Hematopoietic multipotent progenitor cell treated with erythropoietin and hydrocortisone succinate and interleukin-3 and kit ligand, for 4 days (in vitro differentiated cells): Measurements from ENCODE around the gene TNRC6B.
A peak's percentile ranks its signal among the peaks of the same experiment; 100 is the strongest.
"Not testable (repeated sequence)": the region's sequence is repeated elsewhere in the genome, so short reads cannot be mapped to it uniquely, and the experiment has no call there.

Experiments used
- DNase-seq: peaks from one replicate; pipeline ENCODE4 v3.0.0-alpha.2; 2015

Gene TNRC6B

DNA sequence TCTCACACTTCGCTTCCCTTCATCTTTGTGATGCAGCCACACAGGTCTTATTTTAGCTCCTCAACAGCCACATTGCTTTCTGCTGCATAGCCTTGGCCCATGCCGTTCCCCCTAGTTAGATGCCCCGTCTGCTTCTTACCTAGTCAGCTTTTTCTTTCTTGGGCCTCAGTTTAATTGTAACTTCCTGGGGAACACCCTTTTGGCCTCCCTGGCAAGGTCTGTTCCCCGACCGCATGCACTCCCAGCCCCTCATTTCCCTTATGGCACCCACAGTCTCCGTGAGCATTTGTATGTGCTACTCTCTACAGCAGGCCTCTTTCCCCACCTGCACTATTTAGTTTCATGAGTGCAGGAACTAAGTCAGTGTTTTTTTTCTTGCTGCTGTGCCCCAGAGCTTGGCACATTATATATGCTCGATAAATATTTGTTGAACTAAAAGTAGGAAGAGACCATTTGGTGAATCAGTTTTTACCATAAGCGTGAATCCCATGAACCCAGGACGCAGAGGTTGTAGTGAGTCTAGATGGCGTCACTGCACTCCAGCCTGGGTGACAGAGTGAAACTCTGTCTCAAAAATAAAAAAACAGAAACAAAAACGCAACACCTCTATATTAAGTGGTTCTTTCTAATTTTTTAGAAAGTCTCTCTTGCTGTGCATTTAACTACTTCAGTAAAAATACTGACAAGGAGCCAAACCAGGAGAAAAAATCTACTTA lies 38.5 kb downstream of the TNRC6B start:
- no peak for DNase-seq

DNA sequence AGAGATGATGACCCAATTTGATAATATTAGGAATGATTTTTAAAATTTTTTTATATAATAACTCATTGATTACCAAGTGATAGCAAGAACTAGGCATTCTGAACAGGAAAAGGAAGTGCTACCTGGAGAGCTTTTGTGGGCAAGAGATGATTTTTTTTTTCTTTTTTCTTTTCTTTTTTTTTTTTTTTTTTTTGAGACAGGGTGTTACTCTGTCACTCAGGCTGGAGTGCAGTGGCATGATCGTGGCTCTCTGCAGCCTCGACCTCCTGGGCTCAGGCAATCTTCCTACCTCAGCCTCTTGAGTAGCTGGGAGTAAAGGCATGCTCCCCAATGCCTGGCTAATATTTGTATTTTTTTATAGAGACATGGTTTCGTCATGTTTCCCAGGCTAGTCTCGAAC lies 40.4 kb downstream of the TNRC6B start:
- no peak for DNase-seq

DNA sequence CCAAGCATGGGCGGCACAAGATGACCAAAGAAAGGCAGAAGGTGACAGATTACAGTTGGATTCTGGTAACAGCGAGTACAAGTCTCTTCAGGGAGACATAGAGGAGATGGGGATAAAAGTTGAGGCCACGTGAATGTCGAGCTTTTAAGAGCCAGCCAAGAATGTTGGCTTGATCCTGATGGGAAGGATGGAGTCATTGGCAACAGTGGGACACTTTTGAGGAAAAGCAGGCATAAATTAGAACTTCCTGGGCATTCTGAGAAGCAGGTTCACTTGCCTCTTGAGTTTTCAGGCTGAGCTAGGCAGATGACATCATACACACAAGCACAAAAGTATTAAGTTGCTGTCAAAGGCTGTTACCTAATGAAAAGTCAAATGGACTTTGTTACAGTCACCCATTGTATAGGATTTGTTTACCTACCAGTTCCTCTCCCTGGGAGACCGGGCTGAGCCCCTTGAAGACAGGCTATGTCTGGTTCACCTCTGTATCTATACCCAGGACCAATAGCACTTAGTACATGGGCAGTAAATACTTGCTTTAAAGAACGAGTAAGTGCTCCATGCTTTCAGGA lies 41.1 kb downstream of the TNRC6B start:
- no peak for DNase-seq

DNA sequence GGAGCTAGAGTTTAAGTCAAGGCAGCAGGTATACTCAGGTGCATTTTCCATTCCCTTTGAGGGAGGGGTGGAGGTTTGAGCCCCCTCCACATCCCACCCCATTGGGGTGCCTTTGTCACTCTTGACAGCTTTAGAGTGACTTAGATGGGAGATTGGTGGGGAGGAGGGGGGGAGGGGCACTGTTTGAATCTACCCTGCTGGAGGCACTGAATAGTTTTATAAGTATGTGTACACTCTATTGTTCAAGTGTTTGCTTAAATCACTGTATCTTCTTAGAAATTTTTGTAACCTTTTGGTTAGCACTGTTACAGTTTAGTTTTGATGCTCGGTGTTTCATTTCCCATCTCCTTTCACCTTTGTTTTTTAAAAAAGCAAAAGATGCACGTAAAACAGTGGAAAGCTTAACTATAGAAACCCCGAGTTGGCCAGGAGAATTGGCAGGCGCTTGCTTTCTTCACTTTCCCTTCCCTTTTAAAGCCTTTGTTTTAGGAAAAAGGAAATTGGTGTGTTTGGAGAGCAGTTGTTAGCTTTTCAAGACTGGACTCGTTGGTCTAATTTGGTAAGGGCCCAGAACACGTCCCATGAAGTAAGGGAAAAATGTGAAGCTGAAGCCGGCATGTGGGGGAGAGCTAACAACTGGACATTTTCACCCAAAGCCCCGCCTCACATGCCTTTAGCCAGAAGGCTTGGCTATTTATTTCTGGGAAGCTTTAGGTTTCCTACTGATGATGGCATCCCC lies 42.8 kb downstream of the TNRC6B start:
- DNase-seq = no peak

DNA sequence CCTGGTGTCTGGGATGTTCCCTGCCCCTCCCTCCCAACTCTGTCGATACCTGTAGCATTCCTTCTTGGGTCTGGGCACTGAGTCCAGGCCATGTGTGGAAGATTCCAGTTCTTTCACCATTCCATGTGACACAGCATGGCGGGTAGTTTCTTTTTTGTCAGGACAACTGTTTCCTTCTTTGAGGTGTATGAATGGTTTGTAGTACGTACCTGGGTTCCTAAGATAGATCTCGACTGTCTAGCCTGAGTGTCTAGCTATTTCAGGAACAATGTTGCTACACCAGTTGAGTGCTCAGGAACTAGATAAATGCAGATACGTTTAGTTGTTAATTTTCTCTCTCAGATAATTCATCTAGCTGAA lies 43.3 kb downstream of the TNRC6B start:
- no peak for DNase-seq

DNA sequence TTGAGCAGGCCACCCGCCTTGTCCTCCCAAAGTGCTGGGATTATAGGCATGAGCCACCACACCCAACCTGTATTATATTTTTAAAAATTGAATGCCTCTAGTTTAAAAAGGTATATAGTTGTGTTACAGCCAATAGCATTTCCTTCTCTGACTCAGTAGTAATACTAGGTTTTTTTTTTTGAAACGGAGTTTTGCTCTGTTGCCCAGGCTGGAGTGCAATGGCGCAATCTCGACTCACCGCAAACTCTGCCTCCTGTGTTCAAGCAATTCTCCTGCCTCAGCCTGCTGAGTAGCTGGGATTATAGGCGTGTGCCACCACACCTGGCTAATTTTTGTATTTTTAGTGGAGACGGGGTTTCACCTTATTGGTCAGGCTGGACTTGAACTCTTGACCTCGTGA lies 45.3 kb downstream of the TNRC6B start:
- not testable (repeated sequence) for DNase-seq

DNA sequence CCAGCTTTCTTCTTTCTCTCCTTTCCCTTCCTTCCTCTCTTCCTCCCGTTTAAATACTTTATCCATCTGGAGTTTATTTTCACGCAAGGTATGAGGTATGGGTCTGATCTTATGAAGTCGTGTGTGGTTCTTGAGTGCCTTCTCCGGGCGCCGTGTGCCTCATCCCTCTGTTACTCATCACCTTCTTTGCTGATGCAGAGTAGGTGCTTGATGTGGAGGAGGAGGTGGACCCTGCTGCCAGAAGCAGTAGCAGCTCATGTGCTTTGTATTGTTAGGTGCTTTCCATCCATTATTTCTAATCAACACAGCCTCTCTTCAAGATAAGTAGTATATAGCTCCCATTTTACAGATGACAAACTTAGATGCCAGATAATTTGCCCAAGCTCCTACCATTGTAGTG lies 47.0 kb downstream of the TNRC6B start:
- DNase-seq = no peak

DNA sequence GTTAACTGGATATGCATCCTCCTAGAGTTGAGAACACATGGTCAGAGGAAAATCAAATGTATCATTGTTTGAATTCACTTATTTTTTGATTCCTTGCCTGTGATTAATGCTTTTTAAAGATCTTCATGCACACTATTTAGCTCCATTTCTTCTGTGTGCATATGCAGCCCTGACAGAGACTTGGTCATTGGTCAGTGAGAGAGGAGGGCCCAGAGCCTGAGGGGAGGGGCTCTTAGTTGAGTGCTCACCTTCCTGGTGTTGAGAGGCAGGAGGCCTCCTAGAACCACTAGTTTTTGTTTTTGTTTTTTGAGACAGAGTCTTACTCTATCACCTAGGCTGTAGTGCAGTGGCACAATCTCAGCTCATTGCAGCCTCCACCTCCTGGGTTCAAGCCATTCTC lies 48.9 kb downstream of the TNRC6B start:
- DNase-seq = no peak

DNA sequence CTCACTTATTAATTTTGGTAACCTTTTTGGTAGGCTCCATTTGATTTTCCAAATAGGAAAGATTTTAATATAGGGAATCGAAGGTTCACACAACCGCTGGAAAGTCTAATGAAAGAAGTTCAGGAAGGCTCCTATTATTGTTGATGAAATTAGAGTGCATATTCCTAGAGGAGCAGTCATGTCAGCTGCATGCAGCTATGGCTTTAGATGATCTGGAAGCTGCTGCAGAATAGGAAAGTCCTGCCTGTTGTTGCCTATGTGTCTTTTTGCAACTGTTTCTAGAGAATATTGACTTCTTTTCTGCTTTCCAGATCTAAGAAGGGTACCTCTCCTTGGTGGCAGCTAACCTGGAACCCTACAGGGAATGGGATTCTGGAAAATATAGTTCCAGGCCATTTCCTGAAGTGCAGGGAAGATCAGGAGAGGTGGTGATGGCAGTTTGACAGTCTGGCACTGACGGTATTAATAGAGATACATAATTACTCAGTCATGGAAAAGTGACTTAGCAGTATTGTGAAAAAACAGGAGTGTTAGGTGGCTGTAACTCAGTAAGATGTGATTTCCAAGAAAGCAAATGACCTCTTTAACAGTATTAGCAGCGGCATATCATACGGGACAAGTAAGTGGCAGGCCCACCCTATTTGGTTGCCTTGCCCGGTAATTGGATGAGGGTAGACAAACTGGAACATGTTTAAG lies 54.0 kb downstream of the TNRC6B start:
- DNase-seq = no peak

DNA sequence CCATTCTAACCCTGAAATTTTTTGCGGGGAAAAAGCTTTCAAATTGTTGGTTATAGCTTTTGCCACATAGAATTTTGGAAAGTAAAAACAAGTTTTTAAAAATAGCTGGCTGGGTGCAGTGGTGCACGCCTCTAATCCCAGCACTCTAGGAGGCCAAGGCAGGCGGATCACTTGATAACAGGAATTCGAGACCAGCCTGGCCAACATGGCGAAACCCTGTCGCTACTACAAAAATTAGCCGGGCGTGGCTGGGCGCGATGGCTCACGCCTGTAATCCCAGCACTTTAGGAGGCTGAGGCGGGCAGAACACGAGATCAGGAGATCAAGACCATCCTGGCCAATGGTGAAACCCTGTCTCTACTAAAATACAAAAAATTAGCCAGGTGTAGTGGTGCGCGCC lies 54.9 kb downstream of the TNRC6B start:
- DNase-seq = no peak

DNA sequence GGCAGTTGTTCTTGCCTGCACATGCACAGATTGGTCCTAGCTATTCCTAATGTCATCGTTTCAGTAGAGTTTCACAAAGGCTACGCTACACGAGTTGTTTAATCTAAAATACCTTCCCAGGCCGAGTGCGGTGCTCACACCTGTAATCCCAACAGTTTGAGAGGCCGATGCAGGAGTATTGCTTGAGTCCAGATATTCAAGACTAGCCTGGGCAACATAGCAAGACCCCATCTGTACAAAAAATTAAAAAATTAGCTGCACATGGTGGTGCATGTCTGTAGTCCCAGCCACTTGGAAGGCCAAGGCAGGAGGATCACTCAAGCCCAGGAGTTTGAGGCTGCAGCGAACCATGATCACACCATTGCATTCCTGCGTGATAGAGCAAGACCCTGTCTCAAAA lies 56.2 kb downstream of the TNRC6B start:
- DNase-seq = no peak

DNA sequence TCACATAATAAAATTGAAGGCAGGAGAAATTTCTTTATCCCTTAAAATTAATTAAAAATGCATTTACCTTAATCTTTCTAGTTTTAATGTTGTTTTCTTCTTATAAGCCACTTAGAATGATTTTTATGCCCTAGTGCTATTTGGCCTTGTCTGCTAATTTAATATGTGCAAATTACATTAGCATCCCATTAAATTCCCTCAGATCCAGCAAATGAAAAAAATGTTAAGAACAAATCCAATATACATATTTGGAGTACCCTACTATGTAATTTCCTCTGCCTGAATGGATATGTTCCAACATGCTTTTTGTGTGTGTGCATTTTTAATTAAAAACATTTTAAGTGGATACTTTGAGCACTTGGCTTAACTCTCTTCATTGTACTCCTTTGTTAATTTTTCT lies 56.9 kb downstream of the TNRC6B start:
- DNase-seq = no peak

DNA sequence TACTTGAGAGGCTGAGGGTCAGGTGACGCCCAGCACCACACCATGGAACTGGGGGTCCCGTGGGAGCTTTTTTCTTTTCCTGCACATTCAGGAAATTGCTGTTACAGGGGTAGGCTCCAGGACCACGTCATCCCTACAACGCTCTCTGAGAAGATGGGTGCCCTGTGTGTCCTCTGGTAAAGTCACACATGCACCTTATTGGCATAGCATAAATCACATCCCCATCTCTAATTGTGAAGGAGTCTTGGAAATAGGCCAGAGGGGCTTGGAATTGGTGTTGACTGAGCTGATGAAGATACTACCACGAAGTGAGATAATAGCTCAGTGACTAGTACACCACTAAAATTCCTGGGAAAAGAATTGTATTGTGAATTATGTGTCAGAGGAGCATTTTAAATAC lies 57.6 kb downstream of the TNRC6B start:
- no peak for DNase-seq

DNA sequence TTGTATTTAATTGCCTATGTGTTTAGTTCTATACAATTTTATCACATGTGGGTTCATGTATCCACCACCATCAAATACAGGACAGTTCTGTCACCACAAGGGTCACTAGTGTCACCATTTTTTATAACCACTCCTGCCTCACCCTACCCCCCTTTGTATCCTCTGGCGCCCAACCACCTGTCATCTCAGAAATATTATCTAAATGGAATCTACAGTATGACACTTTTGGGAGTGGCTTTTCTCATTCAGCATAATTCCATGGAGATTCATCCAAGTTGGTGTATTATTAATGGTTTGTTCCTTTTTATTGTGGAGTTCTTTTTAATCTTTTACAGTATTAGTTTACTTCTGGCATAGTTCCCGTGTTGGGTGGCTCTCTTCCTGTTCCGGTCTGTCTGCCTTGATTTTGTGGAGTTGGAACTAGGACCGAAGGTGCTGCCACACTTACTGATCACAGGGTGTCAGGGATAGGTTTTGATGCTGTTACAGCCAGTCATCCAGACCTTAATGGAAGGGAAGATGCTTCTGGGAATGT lies 58.5 kb downstream of the TNRC6B start:
- DNase-seq = no peak

DNA sequence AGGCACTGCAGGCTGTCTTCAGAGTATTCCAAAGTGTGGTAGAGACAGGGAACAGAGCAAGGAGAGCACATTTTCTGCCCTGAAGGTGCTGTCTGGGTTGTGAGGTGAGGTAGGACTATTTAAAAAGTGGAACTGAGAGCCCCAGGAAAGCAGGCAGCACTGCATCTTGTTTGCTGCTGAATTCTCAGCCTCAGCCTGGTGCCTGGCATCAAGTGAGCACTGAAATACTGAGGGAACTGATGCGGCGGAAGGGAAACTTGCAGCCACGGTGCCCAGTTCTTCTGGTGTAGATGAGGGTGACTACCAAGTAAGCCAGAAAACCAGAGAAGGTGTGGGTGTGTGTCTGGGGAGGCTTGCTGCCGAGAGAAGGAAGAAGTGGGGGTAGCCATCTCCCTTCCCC lies 59.5 kb downstream of the TNRC6B start:
- DNase-seq = no peak

DNA sequence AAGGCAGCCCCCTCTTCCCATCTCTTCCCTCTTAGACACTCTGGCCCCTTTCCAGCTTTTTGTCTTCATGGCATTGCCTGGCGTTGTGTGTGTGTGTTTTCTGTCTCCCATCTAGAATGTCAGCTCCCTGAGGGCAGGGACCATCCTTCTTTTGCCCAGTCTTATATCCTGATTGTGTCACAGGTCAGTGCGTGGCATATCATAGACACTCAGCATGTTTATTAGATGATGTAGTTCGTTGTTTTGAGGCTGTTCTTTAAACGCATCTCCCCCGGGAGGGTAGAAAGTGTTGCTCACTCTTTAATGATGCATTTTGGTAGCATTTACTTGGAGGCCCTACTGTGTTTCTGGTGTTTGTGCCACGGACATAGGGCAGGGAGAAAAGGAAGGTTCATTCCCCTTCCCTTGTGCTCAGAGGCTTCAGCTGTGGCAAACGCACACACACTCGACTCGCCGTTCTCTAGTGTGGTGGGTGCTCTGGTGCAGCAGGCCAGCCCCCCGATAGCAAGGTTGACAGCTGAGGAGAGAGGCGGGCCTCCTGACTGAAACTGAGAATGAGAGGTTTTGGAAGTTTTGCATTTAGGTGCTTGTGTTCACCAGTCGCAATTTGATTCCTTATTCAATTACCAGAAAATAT lies 60.2 kb downstream of the TNRC6B start:
- DNase-seq = no peak

DNA sequence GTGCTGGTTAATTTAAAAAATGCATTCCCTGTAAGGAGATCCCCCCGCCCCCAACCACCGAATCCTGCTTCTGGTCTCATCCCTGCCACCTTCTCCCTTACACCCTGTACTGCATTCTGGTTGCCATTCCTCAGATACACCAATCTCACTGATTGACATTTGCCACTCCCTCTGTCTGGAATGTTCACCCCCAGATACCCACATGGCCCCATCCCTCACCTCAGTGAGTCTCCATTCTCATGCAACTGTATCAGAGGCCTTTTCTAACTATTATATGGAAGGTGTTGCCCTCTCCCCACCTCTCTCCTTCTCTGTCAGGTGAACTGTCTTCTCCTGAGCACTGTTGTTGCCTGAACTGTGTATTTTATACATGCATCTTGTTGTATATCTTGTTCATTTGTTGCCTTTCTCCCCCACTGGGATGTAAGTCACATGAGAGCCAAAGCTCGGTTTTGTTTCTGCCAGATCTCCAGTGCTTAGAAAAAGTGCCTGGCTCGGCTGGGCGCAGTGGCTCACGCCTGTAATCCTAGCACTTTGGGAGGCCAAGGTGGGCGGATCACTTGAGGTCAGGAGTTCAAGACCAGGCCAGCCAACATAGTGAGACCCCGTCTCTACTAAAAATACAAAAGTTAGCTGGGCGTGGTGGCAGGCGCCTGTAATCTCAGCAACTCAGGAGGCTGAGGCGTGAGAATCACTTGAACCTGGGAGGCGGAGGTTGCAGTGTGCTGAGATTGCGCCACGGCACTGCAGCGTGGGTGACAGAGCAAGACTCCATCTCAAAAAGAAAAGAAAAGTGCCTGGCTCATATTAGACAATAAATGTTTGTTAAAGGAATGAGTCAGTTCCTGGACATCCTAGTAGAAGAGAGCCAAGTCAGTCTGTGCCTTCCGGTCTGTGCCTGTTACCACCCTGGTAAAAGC lies 61.0 kb downstream of the TNRC6B start:
- no peak for DNase-seq

DNA sequence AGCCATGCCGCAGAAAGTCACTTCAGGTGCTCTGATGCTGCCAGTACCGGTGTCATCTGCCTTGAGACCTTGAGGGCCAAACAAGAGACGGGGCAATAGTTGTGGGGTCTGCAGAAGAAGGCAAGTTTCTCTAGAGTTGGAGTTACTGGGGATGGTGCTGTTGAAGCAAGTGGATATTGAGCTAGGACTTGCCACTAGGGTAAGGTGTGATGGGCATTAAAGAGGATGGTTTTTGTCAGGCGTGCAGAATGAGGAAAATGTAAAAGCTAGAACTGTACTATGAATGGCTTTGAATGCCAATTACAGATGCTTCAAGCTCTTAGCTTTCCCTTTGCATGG lies 61.6 kb downstream of the TNRC6B start:
- DNase-seq = no peak

DNA sequence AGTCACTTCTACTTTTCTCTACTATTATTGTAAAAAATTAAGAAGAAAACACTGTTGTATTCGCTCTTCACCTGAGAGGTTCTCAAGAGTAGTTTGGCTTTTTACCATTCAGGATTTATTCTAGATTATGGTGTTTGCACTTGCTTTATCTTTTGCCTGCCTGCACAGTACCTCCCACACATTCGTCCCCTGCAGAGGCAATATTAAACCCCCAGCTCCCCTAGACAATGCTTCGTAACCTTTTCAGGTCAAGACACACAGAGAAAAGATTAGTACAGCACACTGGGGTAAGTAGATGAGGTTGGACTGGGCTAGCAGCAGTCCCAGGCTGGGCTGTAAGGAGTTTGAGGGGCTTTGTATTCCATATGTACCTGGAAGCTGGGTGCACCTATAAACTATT lies 62.4 kb downstream of the TNRC6B start:
- DNase-seq = no peak

DNA sequence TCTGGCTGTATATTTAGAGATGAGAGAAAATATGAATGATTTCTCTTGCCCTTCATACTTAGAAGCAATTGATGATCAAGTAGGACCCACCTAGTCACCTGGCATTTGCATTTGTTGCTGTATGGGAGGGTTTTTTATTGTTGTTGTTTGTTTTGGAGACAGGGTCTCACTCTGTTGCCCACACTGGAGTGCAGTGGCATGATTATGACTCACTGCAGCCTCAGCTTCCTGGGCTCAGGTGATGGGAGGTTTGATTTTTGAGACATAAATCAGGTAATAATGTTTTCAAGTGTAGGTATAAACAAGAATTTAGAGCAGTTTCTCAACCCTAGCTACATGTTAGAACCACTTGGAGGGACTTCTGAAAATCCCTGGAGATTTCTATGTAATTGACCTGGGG lies 63.0 kb downstream of the TNRC6B start:
- no peak for DNase-seq

DNA sequence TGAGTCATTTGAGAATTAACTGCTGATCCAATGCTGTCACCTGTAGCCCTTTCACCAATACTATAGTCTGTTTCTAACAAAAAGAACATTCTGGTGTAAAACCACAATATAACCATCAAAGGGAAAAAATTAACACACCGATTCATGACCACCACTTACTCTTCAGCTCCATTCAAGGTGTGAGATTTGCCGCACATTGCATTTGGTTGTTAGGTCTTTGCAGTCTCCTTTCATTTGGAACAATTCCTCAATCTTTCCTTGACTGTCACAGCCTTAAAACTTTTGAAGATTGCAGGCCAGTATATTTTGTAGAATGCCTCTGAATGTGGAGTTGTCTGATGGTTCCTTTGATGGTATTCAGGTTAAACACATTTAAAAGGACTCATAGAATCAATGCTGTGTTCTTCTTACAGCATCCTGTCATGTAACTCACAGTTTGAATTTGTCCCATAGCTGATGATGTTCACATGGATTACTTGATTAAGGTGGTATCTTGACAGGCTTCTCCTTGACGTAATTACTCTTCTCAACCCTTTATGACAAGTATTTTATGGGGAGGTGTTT lies 63.6 kb downstream of the TNRC6B start:
- no peak for DNase-seq

DNA sequence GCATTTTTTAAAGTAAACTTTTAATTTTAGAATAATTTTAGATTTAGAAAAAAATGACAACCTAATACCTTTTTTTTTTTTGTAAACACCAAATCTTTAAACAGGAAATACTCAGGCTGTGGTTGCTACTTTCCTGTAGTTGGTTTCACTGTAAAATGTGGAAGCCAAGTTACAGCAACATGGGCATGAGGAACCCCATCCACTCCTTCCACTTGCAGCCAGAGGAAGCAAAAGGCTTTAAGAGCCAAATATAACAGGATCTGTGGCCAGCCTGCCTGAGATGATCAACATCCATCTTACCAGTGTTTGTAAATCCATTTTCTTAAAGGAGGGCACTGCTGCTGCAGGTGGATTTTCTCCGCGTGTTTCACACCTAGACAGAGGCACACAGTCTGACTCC lies 66.2 kb downstream of the TNRC6B start:
- peak; percentile 62 for DNase-seq
